GM12878 (cell line): ENCODE measurements around the gene NDUFA13. TPM values are rescaled to one million over a fixed set of nuclear protein-coding genes. Genes with fewer than 3 reads are reported as not detected.

ENCODE experiments used
- BHLHE40 ChIP-seq, 2 experiments: fragments of 450-650 bp in 1 of 2; IDR thresholded peaks; 2 replicates each; pipeline ENCODE4 v1.6.1; 2011 to 2017; ENCODE audit warnings: low read depth in 2 of 2, borderline replicate concordance in 1 of 2, improper control_type of control experiment in 1 of 2, low read length in 1 of 2, mild to moderate bottlenecking in 1 of 2
- BMI1 ChIP-seq: fragments of 450-650 bp; IDR thresholded peaks from 2 replicates; pipeline ENCODE4 v1.6.1; 2016; ENCODE audit warnings: mild to moderate bottlenecking, moderate library complexity, borderline replicate concordance
- CEBPB ChIP-seq, 2 experiments: fragments of 150-350 bp in 1 of 2; IDR thresholded peaks; 2 replicates each; pipeline ENCODE4 v1.6.1; 2012 to 2014; ENCODE audit warnings: low read depth in 2 of 2, low read length in 2 of 2, borderline replicate concordance in 1 of 2, inconsistent platforms in 1 of 2
- KAT2A ChIP-seq: conservative IDR thresholded peaks from 2 replicates; pipeline ENCODE4 v1.6.1; 2011; ENCODE audit warnings: low read depth, low read length; ENCODE audit not compliant: control insufficient read depth
- POU2F2 ChIP-seq: IDR thresholded peaks from 3 replicates; pipeline ENCODE4 v1.6.1; 2011; ENCODE audit warnings: low read depth, mild to moderate bottlenecking, low read length, borderline replicate concordance
- polyA plus RNA-seq, 11 experiments: library from polyadenylated mRNA; depleted of rRNA in 4 of 11; unstranded in 6 of 11; stranded (reverse) in 5 of 11; fragments of >200 nt; fragmentation: Nextera tagmentation in 4 of 11; fragmentation: Illumina TruSeq in 1 of 11; extraction: Ambion mirVana in 4 of 11; extraction: Trizol in 1 of 11; gene quantifications; 1 replicate in 1 of 11; 2 replicates in 10 of 11; pipeline versions ENCODE4 v1.2.1 to v1.2.3, GENCODE V29; 2011 to 2016; ENCODE audit warnings: inconsistent platforms in 2 of 11, missing spikeins in 2 of 11, low read depth in 1 of 11
- total RNA-seq, 4 experiments: library from RNA; depleted of rRNA in 3 of 4; stranded (reverse); fragments of >200 nt in 3 of 4; fragmentation: Illumina TruSeq in 1 of 4; extraction: Trizol in 1 of 4; gene quantifications; 2 replicates each; pipeline versions ENCODE4 v1.2.1 to v1.2.3, GENCODE V29; 2013 to 2021
- TF ChIP-seq, protein P1 (sequence below), 3 experiments: IDR thresholded peaks in 2 of 3; conservative IDR thresholded peaks in 1 of 3; 2 replicates each; pipeline ENCODE4 v1.5.1; 2011; ENCODE audit warnings: low read depth in 3 of 3, low read length in 3 of 3, mild to moderate bottlenecking in 3 of 3, control low read depth in 2 of 3, moderate library complexity in 2 of 3, inconsistent platforms in 1 of 3, mixed read lengths in 1 of 3; ENCODE audit not compliant: control insufficient read depth in 2 of 3, insufficient read depth in 1 of 3; ENCODE audit errors: extremely low read depth in 1 of 3
- TF ChIP-seq, protein P2 (sequence below): IDR thresholded peaks from 2 replicates; pipeline ENCODE4 v1.6.1; 2011; ENCODE audit warnings: borderline replicate concordance, low read depth, mild to moderate bottlenecking, moderate library complexity, low read length; ENCODE audit not compliant: insufficient read depth, poor library complexity, severe bottlenecking

The NDUFA13 gene
- total and polyA plus RNA-seq, 10 of the 15 experiments (the other 5 are each of a cell fraction or from before 2014, with no cell fraction given) = 224 to 586 (median 456) TPM

DNA sequence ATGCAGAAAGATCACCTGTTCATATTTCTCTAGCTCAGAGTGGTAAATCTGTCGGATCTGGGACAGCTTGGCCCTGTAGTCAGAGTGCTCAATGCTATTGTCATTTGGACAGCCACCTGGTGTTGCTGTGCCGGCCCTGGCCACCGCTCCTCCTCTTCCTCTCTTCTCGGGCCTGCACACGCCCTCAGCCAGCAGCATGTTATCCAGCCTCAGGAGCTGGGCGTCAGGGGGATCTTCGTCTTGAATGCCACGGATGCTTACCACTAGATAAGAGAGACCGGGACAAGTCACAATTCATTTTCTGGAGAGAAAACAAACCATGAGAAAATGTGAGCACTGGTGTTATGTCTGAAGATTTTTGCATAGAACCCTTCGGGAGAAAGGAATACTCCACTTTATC is 54.5 kb downstream of the NDUFA13 start (continued):
- no peak for TF ChIP-seq CEBPB (IDR thresholded peaks at IDR 0.05; ENCODE audit: borderline replicate concordance in 1 of 2, low read depth in 2 of 2, low read length in 2 of 2)
- TF ChIP-seq, protein P1, sequence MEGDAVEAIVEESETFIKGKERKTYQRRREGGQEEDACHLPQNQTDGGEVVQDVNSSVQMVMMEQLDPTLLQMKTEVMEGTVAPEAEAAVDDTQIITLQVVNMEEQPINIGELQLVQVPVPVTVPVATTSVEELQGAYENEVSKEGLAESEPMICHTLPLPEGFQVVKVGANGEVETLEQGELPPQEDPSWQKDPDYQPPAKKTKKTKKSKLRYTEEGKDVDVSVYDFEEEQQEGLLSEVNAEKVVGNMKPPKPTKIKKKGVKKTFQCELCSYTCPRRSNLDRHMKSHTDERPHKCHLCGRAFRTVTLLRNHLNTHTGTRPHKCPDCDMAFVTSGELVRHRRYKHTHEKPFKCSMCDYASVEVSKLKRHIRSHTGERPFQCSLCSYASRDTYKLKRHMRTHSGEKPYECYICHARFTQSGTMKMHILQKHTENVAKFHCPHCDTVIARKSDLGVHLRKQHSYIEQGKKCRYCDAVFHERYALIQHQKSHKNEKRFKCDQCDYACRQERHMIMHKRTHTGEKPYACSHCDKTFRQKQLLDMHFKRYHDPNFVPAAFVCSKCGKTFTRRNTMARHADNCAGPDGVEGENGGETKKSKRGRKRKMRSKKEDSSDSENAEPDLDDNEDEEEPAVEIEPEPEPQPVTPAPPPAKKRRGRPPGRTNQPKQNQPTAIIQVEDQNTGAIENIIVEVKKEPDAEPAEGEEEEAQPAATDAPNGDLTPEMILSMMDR (IDR thresholded peaks at IDR 0.05 in 2 of 3, conservative IDR thresholded peaks at IDR 0.05 in 1 of 3; ENCODE audit: control insufficient read depth in 2 of 3, extremely low read depth in 1 of 3, insufficient read depth in 1 of 3, low read depth in 3 of 3, low read length in 3 of 3) = no peak
- TF ChIP-seq KAT2A = no peak
- TF ChIP-seq, protein P2, sequence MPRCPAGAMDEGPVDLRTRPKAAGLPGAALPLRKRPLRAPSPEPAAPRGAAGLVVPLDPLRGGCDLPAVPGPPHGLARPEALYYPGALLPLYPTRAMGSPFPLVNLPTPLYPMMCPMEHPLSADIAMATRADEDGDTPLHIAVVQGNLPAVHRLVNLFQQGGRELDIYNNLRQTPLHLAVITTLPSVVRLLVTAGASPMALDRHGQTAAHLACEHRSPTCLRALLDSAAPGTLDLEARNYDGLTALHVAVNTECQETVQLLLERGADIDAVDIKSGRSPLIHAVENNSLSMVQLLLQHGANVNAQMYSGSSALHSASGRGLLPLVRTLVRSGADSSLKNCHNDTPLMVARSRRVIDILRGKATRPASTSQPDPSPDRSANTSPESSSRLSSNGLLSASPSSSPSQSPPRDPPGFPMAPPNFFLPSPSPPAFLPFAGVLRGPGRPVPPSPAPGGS = no peak
- TF ChIP-seq BMI1 = no peak
- no peak for TF ChIP-seq BHLHE40 (IDR thresholded peaks at IDR 0.05; ENCODE audit: borderline replicate concordance in 1 of 2, low read depth in 2 of 2, low read length in 1 of 2)
- TF ChIP-seq POU2F2 = no peak
